SK-N-SH (cell line): ENCODE results near the gene FOXK1.

Experiments used
- TF ChIP-seq, protein P1 (sequence below): fragments of 200-600 bp; sonication (generic); IDR thresholded peaks from 2 replicates; pipeline ENCODE4 v1.6.1; 2017; ENCODE audit warnings: antibody characterized with exemption, mild to moderate bottlenecking, moderate library complexity
- TF ChIP-seq, protein P2 (sequence below): IDR thresholded peaks from 2 replicates; pipeline ENCODE4 v1.6.1; 2012; ENCODE audit warnings: mild to moderate bottlenecking, low read depth, low read length, moderate library complexity

DNA sequence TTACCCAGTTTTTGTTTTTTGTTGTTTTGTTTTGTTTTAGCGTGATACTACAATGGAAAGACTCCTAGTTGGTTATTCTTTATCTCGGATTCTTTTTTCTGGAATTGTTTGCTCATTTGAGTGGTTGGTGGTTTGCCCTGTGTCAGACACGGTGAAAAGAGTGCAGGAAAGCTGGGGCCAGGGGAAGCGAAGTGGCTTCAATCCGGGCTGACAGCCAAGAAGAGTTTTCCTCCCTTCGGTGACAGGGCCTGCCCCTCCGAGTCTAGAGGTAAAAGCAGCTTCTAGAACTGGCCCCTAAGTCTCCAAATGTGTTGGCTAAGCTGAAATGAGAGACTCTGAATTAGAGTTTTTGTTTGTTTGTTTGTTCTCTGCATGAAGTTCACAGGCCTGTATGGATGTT lies 87.7 kb downstream of the FOXK1 start:
- TF ChIP-seq, protein P1, sequence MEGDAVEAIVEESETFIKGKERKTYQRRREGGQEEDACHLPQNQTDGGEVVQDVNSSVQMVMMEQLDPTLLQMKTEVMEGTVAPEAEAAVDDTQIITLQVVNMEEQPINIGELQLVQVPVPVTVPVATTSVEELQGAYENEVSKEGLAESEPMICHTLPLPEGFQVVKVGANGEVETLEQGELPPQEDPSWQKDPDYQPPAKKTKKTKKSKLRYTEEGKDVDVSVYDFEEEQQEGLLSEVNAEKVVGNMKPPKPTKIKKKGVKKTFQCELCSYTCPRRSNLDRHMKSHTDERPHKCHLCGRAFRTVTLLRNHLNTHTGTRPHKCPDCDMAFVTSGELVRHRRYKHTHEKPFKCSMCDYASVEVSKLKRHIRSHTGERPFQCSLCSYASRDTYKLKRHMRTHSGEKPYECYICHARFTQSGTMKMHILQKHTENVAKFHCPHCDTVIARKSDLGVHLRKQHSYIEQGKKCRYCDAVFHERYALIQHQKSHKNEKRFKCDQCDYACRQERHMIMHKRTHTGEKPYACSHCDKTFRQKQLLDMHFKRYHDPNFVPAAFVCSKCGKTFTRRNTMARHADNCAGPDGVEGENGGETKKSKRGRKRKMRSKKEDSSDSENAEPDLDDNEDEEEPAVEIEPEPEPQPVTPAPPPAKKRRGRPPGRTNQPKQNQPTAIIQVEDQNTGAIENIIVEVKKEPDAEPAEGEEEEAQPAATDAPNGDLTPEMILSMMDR = no peak
- TF ChIP-seq, protein P2, sequence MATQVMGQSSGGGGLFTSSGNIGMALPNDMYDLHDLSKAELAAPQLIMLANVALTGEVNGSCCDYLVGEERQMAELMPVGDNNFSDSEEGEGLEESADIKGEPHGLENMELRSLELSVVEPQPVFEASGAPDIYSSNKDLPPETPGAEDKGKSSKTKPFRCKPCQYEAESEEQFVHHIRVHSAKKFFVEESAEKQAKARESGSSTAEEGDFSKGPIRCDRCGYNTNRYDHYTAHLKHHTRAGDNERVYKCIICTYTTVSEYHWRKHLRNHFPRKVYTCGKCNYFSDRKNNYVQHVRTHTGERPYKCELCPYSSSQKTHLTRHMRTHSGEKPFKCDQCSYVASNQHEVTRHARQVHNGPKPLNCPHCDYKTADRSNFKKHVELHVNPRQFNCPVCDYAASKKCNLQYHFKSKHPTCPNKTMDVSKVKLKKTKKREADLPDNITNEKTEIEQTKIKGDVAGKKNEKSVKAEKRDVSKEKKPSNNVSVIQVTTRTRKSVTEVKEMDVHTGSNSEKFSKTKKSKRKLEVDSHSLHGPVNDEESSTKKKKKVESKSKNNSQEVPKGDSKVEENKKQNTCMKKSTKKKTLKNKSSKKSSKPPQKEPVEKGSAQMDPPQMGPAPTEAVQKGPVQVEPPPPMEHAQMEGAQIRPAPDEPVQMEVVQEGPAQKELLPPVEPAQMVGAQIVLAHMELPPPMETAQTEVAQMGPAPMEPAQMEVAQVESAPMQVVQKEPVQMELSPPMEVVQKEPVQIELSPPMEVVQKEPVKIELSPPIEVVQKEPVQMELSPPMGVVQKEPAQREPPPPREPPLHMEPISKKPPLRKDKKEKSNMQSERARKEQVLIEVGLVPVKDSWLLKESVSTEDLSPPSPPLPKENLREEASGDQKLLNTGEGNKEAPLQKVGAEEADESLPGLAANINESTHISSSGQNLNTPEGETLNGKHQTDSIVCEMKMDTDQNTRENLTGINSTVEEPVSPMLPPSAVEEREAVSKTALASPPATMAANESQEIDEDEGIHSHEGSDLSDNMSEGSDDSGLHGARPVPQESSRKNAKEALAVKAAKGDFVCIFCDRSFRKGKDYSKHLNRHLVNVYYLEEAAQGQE = no peak
